RWPE2 (cell line): ENCODE results near the gene ADAM19.

Experiments used
- ATAC-seq: fragments of 200-7000 bp; cut with Tn5 transposase; 3 replicates; pipeline ENCODE4 v1.9.1; 2021; ENCODE audit warnings: low read depth
- DNase-seq: peaks from one replicate; pipeline ENCODE4 v3.0.0-alpha.2; 2020; ENCODE audit warnings: low spot score
- H3K27ac ChIP-seq: fragments of 450-650 bp; 2 replicates; pipeline ENCODE4 v1.5.1; 2017; ENCODE audit warnings: mild to moderate bottlenecking; ENCODE audit not compliant: poor library complexity, severe bottlenecking
- H3K27me3 ChIP-seq: fragments of 250-450 bp; sonication (Bioruptor Pico); 2 replicates; pipeline ENCODE4 v1.5.1; 2021; ENCODE audit warnings: mild to moderate bottlenecking, moderate library complexity; ENCODE audit not compliant: insufficient read depth, poor library complexity, severe bottlenecking
- H3K36me3 ChIP-seq: fragments of 250-450 bp; sonication (Bioruptor Pico); 2 replicates; pipeline ENCODE4 v1.5.1; 2020; ENCODE audit warnings: low read depth, mild to moderate bottlenecking, moderate library complexity
- H3K4me1 ChIP-seq: fragments of 250-450 bp; sonication (Bioruptor Pico); 2 replicates; pipeline ENCODE4 v1.5.1; 2021; ENCODE audit warnings: mild to moderate bottlenecking, moderate library complexity; ENCODE audit not compliant: insufficient read depth, poor library complexity, severe bottlenecking
- H3K4me3 ChIP-seq: fragments of 250-450 bp; sonication (Bioruptor Pico); 2 replicates; pipeline ENCODE4 v1.5.1; 2021; ENCODE audit warnings: mild to moderate bottlenecking, moderate library complexity; ENCODE audit not compliant: severe bottlenecking
- H3K9me3 ChIP-seq: fragments of 250-450 bp; sonication (Bioruptor Pico); 2 replicates; pipeline ENCODE4 v1.5.1; 2021; ENCODE audit warnings: mild to moderate bottlenecking, moderate library complexity; ENCODE audit not compliant: severe bottlenecking
- CTCF ChIP-seq: fragments of 450-650 bp; IDR thresholded peaks from one replicate; pipeline ENCODE4 v1.5.1; 2017; ENCODE audit warnings: mild to moderate bottlenecking, moderate library complexity; ENCODE audit not compliant: poor library complexity, severe bottlenecking

Gene ADAM19

GRCh38 chr5:157582731-157583620, 7.4 kb upstream of the ADAM19 start:
- 0 out of 3 replicates have a peak, but pooled peaks have one; percentile 29 for ATAC-seq
- Histone ChIP-seq H3K27me3 (no peaks in the 10 kb centered on the region), H3K9me3 (no peaks in the 10 kb centered on the region), H3K4me1 (no peaks in the 10 kb centered on the region), H3K36me3 (no peaks in the 10 kb centered on the region), H3K27ac (no peak overlapping the region), H3K4me3 (no peak overlapping the region)
- peak; percentile 45 for TF ChIP-seq CTCF
- DNase-seq, result no peak

DNA sequence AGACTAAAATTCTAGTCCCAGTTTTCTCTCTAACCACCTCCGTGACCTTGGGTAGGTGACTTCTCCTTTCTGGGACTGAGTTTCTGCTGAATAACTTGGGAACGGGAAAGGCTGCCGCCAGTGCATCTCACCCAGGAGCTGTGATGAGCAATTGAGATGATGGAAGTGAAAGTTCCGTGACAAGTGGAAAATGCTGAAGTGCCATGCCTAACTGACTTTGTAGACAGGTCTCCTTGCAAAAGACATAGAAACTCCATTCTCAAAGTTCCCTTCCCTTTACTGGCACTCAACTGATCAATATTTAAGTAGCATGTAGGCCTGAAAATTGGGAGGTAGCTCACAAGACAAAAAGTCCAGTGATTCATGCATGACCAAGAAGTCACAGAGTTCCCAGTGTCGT, 6.3 kb upstream of the ADAM19 start:
- ATAC-seq, result no peak
- Histone ChIP-seq H3K4me1 (no peaks in the 10 kb centered on the region), H3K4me3 (no peak overlapping the region), H3K9me3 (no peaks in the 10 kb centered on the region), H3K27me3 (no peaks in the 10 kb centered on the region), H3K36me3 (no peaks in the 10 kb centered on the region), H3K27ac (no peak overlapping the region)
- TF ChIP-seq CTCF, result no peak
- no peak for DNase-seq

DNA sequence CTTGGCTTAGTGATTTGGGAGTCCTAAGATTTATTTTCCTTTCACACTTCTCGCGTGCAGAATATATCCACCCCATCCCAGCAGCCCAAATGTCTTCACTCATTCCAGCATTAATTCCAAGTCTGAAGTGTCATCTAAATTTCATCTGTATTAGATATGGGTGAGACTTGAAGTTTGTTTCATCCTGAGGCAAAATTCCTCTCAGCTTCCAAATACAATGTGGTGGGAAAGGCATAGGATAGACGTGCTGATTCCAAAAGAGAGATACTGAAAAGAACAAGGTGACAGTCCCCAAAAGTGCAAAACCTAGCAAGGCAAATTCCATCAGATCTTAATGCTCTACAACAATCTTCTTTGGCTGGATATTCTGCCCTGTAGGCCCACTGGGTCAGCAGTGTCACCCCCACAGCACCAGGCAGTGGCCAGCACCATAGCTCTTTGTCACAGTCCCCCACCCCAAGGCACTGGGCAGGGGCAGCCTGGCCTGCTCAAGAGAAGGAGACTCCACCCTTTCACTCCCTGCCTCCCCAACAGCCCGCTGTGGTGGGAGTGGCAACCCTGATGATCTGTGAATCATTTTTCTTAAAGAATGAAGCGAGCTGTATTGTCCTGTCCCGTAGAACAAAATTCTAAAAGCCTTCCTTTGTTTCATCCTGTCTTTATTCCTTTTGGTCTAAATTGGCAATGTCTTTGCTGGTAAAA, 2.7 kb upstream of the ADAM19 start:
- no peak for ATAC-seq
- Histone ChIP-seq H3K4me1 (peaks cover 1% of the 10 kb centered on the region), H3K9me3 (no peaks in the 10 kb centered on the region), H3K36me3 (no peaks in the 10 kb centered on the region), H3K27ac (no peak overlapping the region), H3K4me3 (no peak overlapping the region), H3K27me3 (no peaks in the 10 kb centered on the region)
- TF ChIP-seq CTCF, result no peak
- no peak for DNase-seq

DNA sequence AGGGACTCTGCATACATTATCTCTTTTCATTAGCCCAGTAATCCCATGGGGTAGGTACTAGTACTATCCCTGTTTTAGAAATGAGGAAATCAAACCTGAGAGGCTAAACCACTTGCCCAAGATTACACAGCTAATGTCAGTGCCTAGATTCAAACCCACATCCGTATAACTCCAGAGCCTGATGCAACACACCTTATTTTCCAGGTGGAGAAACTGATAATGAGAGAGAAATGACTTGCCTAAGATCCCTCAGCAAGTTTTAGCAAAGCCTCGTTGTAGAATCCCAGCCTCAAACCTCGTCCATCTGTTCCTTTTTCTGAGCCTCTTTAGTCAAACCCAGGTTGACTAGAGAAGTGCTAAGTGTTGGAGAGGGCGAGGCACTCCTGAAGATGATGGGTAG, 1.1 kb upstream of the ADAM19 start:
- no peak for ATAC-seq

More for the DNA sequence above, 1.1 kb upstream of the ADAM19 start:
- no peaks in the 10 kb centered on the region for H3K9me3 ChIP-seq
- no peaks in the 10 kb centered on the region for H3K36me3 ChIP-seq
- no peak for TF ChIP-seq CTCF
- H3K4me3 ChIP-seq, result no peak overlapping the region
- no peaks in the 10 kb centered on the region for H3K27me3 ChIP-seq
- peaks cover 4% of the 10 kb centered on the region for H3K4me1 ChIP-seq
- no peak overlapping the region for H3K27ac ChIP-seq
- no peak for DNase-seq
